ENCODE measurements around the gene CSNK2A3.

DNA sequence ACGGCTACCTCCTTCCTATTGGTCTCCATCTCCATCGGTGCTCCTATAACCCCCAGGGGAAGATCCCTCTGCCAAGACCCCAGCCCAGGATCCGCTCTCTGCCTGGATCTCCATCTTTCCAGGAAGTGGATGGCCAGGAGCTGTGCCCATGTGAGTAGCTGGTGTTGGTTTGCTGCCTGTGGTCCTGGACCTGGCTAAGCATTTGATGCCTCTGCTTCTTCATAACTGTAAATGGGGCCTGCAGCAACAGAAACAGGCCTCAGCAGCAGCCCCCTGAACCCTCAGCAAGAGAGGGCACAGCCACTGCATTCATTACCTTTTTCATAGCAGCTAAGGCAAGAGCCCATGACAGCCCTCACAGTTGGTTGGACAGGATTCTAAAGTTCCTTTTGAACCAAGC, 26.6 kb upstream of the CSNK2A3 start:
- TF ChIP-seq, protein P1, sequence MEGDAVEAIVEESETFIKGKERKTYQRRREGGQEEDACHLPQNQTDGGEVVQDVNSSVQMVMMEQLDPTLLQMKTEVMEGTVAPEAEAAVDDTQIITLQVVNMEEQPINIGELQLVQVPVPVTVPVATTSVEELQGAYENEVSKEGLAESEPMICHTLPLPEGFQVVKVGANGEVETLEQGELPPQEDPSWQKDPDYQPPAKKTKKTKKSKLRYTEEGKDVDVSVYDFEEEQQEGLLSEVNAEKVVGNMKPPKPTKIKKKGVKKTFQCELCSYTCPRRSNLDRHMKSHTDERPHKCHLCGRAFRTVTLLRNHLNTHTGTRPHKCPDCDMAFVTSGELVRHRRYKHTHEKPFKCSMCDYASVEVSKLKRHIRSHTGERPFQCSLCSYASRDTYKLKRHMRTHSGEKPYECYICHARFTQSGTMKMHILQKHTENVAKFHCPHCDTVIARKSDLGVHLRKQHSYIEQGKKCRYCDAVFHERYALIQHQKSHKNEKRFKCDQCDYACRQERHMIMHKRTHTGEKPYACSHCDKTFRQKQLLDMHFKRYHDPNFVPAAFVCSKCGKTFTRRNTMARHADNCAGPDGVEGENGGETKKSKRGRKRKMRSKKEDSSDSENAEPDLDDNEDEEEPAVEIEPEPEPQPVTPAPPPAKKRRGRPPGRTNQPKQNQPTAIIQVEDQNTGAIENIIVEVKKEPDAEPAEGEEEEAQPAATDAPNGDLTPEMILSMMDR (IDR thresholded peaks at IDR 0.05): no peak
- no peak for TF ChIP-seq POLR2A (IDR thresholded peaks at IDR 0.05)
- no peak for TF ChIP-seq POLR2AphosphoS5 (IDR thresholded peaks at IDR 0.05)

Data from breast epithelium (tissue), 3 donors.